SIG-M5 treated with dmso at 0.1 percent for 504 hours (cell line): ENCODE results near the gene GNG14.
"Not testable (repeated sequence)": the region's sequence is repeated elsewhere in the genome, so short reads cannot be mapped to it uniquely, and the experiment has no call there.

Source experiments
- DNase-seq: peaks from one replicate; lab custom pipeline; 2025; ENCODE audit not compliant: unreplicated experiment; lab: John Stamatoyannopoulos, UW

Gene GNG14

GRCh38 chr19:12722566-12723380, 35.0 kb downstream of the GNG14 start:
- DNase-seq = peak; percentile 98

GRCh38 chr19:12723381-12723640, 35.5 kb downstream of the GNG14 start:
- peak; percentile 13 for DNase-seq

GRCh38 chr19:12723641-12724426, 36.0 kb downstream of the GNG14 start, which contains the start of gene TNPO2:
TNPO2 (minus strand) TSS chr19:12723932; CDS start chr19:12720977, 2,955 bp downstream.
- peak; percentile 78 for DNase-seq

- not testable (repeated sequence) for DNase-seq
Observed at GRCh38 chr19:12725612-12726011, 37.8 kb downstream of the GNG14 start.

GRCh38 chr19:12726988-12727316, 39.2 kb downstream of the GNG14 start:
- DNase-seq = no peak

GRCh38 chr19:12727745-12728433, 40.1 kb downstream of the GNG14 start:
- DNase-seq = no peak

- DNase-seq = peak; percentile 52
Observed at GRCh38 chr19:12730064-12730463, 42.3 kb downstream of the GNG14 start.

- no peak for DNase-seq
Observed at GRCh38 chr19:12731337-12731736, 43.5 kb downstream of the GNG14 start.

GRCh38 chr19:12733369-12734214, 45.8 kb downstream of the GNG14 start:
- peak; percentile 82 for DNase-seq

- DNase-seq = peak; percentile 99
Observed at GRCh38 chr19:12736995-12737834, 49.4 kb downstream of the GNG14 start, which contains the start of gene GET3. GET3 (plus strand) TSS chr19:12737497; CDS start chr19:12737506, 9 bp downstream.

GRCh38 chr19:12737835-12738351, 50.1 kb downstream of the GNG14 start:
- DNase-seq = no peak
